DND-41 (cell line): ENCODE data around the gene EPB41L4A.

ENCODE experiments used
- ATAC-seq: fragments of 200-7000 bp; cut with Tn5 transposase; 3 replicates; pipeline ENCODE4 v1.9.1; 2021; ENCODE audit warnings: low read depth; ENCODE audit not compliant: insufficient read depth
- DNase-seq: peaks from one replicate; pipeline ENCODE4 v3.0.0-alpha.2; 2020
- H2AFZ ChIP-seq: 2 replicates; pipeline ENCODE4 v1.6.0; 2012; ENCODE audit warnings: low read depth, low read length
- H3K27ac ChIP-seq: 2 replicates; pipeline ENCODE4 v1.5.1; 2012; ENCODE audit warnings: low read length, inconsistent platforms
- H3K27me3 ChIP-seq: fragments of 200-600 bp; sonication (generic); 2 replicates; pipeline ENCODE4 v1.6.0; 2012; ENCODE audit warnings: low read length, mild to moderate bottlenecking, inconsistent platforms; ENCODE audit not compliant: insufficient read depth, poor library complexity
- H3K36me3 ChIP-seq: 2 replicates; pipeline ENCODE4 v1.5.1; 2012; ENCODE audit warnings: low read length, inconsistent platforms; ENCODE audit not compliant: insufficient read depth
- H3K4me1 ChIP-seq: 2 replicates; pipeline ENCODE4 v1.5.1; 2012; ENCODE audit warnings: mild to moderate bottlenecking, low read length; ENCODE audit not compliant: insufficient read depth
- H3K4me2 ChIP-seq: 2 replicates; pipeline ENCODE4 v1.6.0; 2012; ENCODE audit warnings: mild to moderate bottlenecking, moderate library complexity, low read length, inconsistent platforms; ENCODE audit not compliant: insufficient read depth
- H3K4me3 ChIP-seq, 2 experiments: fragments of 200-600 bp in 1 of 2; shearing (Covaris generic) in 1 of 2; 2 replicates each; pipeline ENCODE4 v1.5.1; 2012 to 2016; ENCODE audit warnings: inconsistent platforms in 2 of 2, low read length in 2 of 2, mild to moderate bottlenecking in 2 of 2, low read depth in 1 of 2, moderate library complexity in 1 of 2
- H3K79me2 ChIP-seq: 2 replicates; pipeline ENCODE4 v1.6.0; 2012; ENCODE audit warnings: low read length, inconsistent platforms; ENCODE audit not compliant: insufficient read depth
- H3K9ac ChIP-seq: 2 replicates; pipeline ENCODE4 v1.6.0; 2012; ENCODE audit warnings: low read depth, mild to moderate bottlenecking, inconsistent platforms, low read length, moderate library complexity
- H3K9me3 ChIP-seq: 2 replicates; pipeline ENCODE4 v1.5.1; 2012; ENCODE audit warnings: low read length, moderate library complexity, mild to moderate bottlenecking, inconsistent platforms; ENCODE audit not compliant: insufficient read depth, severe bottlenecking
- H4K20me1 ChIP-seq: 2 replicates; pipeline ENCODE4 v1.6.0; 2012; ENCODE audit warnings: low read length; ENCODE audit not compliant: insufficient read depth
- CTCF ChIP-seq: IDR thresholded peaks from 2 replicates; pipeline ENCODE4 v1.5.1; 2012; ENCODE audit warnings: borderline replicate concordance, low read length, moderate library complexity, mild to moderate bottlenecking; ENCODE audit not compliant: poor library complexity, severe bottlenecking; ENCODE audit errors: extremely low read depth
- EZH2 ChIP-seq: IDR thresholded peaks from 3 replicates; pipeline ENCODE4 v1.6.1; 2012; ENCODE audit warnings: borderline replicate concordance, low read depth, mild to moderate bottlenecking, moderate library complexity, low read length, inconsistent platforms; ENCODE audit not compliant: severe bottlenecking

Gene EPB41L4A

GRCh38 chr5:112165399-112165798, 253.7 kb downstream of the EPB41L4A start:
- ATAC-seq = no peak
- H3K36me3 ChIP-seq = peaks cover 54% of the 10 kb centered on the region
- no peak overlapping the region for H3K4me2 ChIP-seq
- peaks cover 20% of the 10 kb centered on the region for H3K4me1 ChIP-seq
- peaks cover 12% of the 10 kb centered on the region; the same call in 1 of the 2 replicates for H4K20me1 ChIP-seq
- no peak for DNase-seq
- H2AFZ ChIP-seq = no peak overlapping the region
- no peaks in the 10 kb centered on the region for H3K27me3 ChIP-seq
- TF ChIP-seq EZH2 = no peak
- no peak for TF ChIP-seq CTCF
- no peak overlapping the region for H3K27ac ChIP-seq
- H3K79me2 ChIP-seq = peaks cover 25% of the 10 kb centered on the region
- no peak overlapping the region for H3K4me3 ChIP-seq
- H3K9me3 ChIP-seq = no peaks in the 10 kb centered on the region
- H3K9ac ChIP-seq = no peak overlapping the region

GRCh38 chr5:112163435-112163834, 255.6 kb downstream of the EPB41L4A start:
- DNase-seq = no peak
- Histone ChIP-seq H3K4me2 (peak overlapping the region; percentile 73; the same call in 1 of the 2 replicates), H3K27me3 (no peaks in the 10 kb centered on the region), H3K79me2 (peaks cover 25% of the 10 kb centered on the region), H3K4me3 (no peak overlapping the region), H3K27ac (no peak overlapping the region), H2AFZ (no peak overlapping the region), H3K36me3 (peaks cover 54% of the 10 kb centered on the region), H3K9me3 (no peaks in the 10 kb centered on the region), H3K4me1 (peaks cover 25% of the 10 kb centered on the region), H3K9ac (no peak overlapping the region), H4K20me1 (peaks cover 12% of the 10 kb centered on the region; the same call in 1 of the 2 replicates)
- no peak for ATAC-seq
- no peak for TF ChIP-seq EZH2
- no peak for TF ChIP-seq CTCF

- H3K9ac ChIP-seq = peak overlapping the region; percentile 80
- no peak for TF ChIP-seq CTCF
- no peak for TF ChIP-seq EZH2
These were observed 257.7 kb downstream of the EPB41L4A start for GRCh38 chr5:112161392-112161748.

More at GRCh38 chr5:112161392-112161748, 257.7 kb downstream of the EPB41L4A start:
- no peak for DNase-seq
- peaks cover 45% of the 10 kb centered on the region for H3K36me3 ChIP-seq
- no peaks in the 10 kb centered on the region for H3K9me3 ChIP-seq
- H3K4me2 ChIP-seq = peak overlapping the region; percentile 73
- peak overlapping the region; percentile 80; the same call in 1 of the 2 replicates for H2AFZ ChIP-seq
- H3K4me1 ChIP-seq = peaks cover 25% of the 10 kb centered on the region
- peak overlapping the region; percentile 77 for H3K27ac ChIP-seq
- H3K27me3 ChIP-seq = no peaks in the 10 kb centered on the region
- peaks cover 12% of the 10 kb centered on the region; the same call in 1 of the 2 replicates for H4K20me1 ChIP-seq
- peaks cover 25% of the 10 kb centered on the region for H3K79me2 ChIP-seq
- peak overlapping the region; percentile 58 to 77 for H3K4me3 ChIP-seq
- no peak for ATAC-seq
